HG03139 (cell line): ENCODE data around the gene CWH43.
A peak's percentile ranks its signal among the peaks of the same experiment; 100 is the strongest.
"Not testable (repeated sequence)": the region's sequence is repeated elsewhere in the genome, so short reads cannot be mapped to it uniquely, and the experiment has no call there.

Experiments used
- ATAC-seq: cut with Tn5 transposase; IDR thresholded peaks from one replicate; pipeline ENCODE4 v1.9.1; 2021; ENCODE audit not compliant: unreplicated experiment

The CWH43 gene

DNA sequence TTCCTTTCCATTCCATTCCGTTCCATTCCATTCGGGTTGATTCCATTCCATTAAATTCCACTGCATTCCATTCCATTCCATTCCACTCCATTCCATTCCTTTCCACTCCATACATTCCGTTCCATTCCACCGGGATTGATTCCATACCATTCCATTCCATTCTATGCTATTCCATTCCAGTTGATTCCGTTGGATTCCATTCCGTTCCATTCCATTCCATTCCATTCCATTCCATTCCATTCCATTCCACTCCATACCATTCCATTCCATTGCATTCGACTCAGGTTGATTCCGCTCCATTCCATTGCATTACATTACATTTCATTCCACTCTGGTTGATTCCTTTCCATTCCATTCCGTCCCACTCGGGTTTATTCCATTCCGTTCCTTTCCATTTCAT is 110.1 kb downstream of the CWH43 start:
- ATAC-seq = not testable (repeated sequence)

DNA sequence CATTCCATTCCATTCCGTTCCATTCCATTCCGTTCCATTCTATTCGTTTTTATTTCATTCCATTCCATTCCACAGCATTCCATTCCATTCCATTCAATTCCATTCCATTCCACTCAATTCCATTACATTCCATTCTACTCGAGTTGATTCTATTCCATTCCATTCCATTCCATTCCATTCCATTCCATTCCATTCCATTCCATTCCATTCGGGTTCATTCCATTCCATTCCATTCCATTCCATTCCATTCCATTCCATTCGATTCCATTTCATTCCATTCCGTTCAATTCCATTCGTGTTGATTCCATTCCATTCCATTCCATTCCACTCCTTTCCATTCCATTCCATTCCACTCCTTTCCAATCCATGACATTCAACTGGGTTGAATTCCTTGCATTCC is 110.6 kb downstream of the CWH43 start:
- ATAC-seq = not testable (repeated sequence)

DNA sequence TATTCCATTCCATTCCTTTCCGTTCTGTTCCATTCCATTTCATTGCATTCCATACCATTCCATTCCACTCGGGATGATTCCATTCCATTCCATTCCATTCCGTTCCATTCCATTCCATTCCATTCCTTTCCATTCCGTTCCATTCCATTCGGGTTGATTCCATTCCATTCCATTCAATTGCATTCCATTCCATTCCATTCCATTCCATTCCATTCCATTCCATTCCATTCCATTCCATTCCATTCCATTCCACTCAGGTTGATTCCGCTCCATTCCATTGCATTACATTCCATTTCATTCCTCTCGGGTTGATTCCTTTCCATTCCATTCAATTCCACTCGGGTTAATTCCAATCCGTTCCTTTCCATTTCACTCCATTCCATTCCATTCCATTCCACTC is 111.0 kb downstream of the CWH43 start:
- not testable (repeated sequence) for ATAC-seq

DNA sequence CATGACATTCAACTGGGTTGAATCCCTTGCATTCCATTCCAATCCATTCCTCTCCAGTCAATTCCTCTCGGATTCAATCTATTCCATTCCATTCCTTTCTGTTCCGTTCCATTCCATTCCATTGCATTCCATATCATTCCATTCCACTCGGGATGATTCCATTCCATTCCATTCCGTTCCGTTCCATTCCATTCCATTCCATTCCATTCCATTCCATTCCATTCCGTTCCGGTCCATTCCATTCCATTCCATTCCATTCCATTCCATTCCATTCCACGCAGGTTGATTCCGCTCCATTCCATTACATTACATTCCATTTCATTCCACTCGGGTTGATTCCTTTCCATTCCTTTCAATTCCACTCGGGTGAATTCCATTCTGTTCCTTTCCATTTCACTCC is 111.4 kb downstream of the CWH43 start:
- not testable (repeated sequence) for ATAC-seq

DNA sequence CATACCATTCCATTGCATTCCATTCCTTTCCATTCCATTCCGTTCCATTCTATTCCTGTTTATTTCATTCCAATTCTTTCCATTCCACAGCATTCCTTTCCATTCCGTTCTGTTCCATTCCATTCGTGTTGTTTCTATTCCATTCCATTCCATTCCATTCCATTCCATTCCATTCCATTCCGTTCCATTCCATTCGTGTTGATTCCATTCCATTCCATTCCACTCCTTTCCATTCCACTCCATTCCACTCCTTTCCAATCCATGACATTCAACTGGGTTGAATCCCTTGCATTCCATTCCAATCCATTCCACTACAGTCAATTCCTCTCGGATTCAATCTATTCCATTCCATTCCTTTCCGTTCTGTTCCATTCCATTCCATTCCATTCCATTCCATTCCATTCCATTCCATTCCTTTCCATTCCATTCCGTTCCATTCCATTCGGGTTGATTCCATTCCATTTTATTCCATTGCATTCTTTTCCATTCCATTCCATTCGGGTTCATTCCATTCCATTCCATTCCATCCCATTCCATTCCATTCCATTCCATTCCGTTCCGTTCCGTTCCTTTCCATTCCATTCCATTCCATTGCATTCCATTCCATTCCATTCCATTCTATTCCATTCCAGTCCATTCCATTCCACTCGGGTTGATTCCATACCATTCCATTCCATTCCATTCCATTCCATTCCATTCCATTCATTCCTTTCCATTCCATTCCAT is 112.1 kb downstream of the CWH43 start:
- ATAC-seq = not testable (repeated sequence)

DNA sequence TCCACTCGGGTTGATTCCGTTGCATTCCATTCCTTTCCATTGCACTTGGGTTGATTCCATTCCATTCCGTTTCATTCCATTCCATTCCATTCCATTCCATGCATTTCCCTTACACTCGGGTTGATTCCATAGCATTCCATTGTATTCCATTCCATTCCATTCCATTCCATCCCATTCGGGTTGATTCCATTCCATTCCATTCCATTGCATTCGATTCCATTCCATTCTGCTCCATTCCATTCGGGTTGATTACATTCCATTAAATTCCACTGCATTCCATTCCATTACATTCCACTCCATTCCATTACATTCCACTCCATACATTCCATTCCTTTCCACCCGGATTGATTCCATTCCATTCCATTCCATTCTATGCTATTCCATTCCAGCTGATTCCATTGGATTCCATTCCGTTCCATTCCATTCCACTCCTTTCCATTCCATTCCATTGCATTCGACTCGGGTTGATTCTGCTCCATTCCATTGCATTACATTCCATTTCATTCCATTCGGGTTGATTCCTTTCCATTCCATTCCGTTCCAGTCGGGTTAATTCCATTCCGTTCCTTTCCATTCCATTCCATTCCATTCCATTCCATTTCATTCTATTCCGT is 113.9 kb downstream of the CWH43 start:
- ATAC-seq = not testable (repeated sequence)

DNA sequence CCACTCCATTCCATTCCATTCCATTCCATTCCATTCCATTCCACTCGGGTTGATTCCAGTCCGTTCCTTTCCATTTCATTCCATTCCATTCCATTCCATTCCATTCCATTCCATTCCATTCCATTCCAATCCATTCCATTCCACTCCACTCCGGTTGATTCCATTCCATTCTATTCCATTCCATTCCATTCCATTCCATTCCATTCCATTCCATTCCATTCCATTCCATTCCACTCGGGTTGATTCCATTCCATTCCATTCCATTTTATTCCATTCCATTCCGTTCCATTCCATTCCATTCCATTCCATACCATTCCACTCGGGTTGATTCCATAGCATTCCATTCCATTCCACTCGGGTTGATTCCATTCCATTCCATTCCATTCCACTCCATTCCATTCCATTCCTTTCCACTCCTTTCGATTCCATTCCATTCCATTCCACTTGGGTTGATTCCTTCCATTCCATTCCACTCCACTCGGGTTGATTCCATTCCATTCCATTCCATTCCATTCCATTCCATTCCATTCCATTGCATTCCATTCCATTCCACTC is 116.3 kb downstream of the CWH43 start:
- peak; percentile 29 for ATAC-seq

DNA sequence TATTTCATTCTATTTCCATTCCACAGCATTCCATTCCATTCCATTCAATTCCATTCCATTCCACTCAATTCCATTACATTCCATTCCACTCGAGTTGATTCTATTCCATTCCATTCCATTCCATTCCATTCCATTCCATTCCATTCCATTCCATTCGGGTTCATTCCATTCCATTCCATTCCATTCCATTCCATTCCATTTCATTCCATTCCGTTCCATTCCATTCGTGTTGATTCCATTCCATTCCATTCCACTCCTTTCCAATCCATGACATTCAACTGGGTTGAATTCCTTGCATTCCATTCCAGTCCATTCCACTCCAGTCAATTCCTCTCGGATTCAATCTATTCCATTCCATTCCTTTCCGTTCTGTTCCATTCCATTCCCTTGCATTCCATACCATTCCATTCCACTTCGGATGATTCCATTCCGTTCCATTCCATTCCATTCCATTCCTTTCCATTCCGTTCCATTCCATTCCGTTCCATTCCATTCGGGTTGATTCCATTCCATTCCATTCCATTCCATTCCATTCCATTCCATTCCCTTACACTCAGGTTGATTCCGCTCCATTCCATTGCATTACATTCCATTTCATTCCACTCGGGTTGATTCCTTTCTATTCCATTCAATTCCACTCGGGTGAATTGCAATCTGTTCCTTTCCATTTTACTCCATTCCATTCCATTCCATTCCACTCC is 117.5 kb downstream of the CWH43 start:
- ATAC-seq = not testable (repeated sequence)

DNA sequence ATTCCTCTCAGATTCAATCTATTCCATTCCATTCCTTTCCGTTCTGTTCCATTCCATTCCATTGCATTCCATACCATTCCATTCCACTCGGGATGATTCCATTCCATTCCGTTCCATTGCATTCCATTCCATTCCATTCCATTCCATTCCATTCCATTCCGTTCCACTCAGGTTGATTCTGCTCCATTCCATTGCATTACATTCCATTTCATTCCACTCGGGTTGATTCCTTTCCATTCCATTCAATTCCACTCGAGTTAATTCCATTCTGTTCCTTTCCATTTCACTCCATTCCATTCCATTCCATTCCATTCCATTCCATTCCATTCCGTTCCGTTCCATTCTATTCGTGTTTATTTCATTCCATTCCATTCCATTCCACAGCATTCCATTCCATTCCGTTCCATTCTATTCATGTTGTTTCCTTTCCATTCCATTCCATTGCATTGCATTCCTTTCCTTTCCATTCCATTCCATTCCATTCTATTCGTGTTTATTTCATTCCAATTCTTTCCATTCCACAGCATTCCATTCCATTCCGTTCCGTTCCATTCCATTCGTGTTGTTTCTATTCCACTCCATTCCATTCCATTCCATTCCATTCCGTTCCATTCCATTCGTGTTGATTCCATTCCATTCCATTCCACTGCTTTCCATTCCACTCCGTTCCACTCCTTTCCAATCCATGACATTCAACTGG is 118.3 kb downstream of the CWH43 start:
- not testable (repeated sequence) for ATAC-seq

DNA sequence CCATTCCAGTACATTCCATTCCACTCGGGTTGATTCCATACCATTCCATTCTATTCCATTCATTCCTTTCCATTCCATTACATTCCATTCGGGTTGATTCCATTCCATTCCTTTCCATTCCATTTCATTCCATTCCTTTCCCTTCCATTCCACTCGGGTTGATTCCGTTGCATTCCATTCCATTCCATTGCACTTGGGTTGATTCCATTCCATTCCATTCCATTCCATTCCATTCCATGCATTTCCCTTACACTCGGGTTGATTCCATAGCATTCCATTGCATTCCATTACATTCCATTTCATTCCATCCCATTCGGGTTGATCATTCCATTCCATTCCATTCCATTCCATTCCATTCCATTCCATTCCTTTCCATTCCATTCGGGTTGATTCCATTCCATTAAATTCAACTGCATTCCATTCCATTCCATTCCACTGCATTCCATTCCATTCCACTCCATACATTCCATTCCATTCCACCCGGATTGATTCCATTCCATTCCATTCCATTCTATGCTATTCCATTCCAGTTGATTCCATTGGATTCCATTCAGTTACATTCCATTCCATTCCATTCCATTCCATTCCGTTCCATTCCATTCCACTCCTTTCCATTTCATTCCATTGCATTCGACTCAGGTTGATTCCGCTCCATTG is 119.3 kb downstream of the CWH43 start:
- not testable (repeated sequence) for ATAC-seq

DNA sequence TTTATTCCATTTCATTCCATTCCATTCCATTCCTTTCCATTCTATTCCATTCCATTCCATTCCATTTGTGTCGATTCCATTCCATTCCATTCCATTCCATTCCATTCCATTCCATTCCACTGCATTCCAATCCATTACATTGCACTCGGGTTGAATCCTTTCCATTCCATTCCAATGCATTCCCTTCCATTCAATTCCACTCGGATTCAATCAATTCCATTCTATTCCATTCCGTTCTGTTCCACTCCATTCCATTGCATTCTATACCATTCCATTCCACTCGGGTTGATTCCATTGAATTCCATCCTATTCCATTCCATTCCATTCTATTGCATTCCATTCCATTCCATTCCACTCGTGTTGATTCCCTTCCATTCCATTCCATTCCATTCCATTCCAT is 121.2 kb downstream of the CWH43 start:
- not testable (repeated sequence) for ATAC-seq

DNA sequence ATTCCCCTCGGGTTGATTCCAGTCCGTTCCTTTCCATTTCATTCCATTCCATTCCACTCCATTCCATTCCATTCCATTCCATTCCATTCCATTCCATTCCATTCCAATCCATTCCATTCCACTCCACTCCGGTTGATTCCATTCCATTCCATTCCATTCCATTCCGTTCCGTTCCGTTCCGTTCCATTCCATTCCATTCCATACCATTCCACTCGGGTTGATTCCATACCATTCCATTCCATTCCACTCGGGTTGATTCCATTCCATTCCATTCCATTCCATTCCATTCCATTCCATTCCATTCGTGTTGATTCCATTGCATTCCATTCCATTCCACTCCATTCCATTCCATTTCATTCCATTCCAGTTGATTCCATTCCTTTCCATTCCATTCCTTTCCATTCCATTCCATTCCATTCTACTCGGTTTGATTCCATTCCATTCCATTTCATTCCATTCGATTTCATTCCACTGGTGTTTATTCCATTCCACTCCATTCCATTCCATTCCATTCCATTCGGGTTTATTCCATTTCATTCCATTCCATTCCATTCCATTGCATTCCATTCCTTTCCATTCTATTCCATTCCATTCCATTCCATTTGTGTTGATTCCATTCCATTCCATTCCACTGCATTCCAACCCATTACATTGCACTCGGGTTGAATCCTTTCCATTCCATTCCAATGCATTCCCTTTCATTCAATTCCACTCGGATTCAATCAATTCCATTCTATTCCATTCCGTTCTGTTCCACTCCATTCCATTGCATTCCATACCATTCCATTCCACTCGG is 122.3 kb downstream of the CWH43 start:
- ATAC-seq = peak; percentile 31

DNA sequence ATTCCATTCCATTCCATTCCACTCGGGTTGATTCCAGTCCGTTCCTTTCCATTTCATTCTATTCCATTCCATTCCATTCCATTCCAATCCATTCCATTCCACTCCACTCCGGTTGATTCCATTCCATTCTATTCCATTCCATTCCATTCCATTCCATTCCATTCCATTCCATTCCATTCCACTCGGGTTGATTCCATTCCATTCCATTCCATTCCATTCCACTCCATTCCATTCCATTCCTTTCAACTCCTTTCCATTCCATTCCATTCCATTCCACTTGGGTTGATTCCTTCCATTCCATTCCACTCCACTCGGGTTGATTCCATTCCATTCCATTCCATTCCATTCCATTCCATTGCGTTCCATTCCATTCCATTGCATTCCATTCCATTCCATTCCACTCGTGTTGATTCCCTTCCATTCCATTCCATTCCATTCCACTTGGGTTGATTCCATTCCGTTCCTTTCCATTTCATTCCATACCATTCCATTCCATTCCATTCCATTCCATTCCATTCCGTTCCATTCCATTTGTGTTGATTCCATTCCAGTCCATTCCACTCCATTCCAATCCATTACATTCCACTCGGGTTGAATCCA is 123.6 kb downstream of the CWH43 start:
- not testable (repeated sequence) for ATAC-seq

DNA sequence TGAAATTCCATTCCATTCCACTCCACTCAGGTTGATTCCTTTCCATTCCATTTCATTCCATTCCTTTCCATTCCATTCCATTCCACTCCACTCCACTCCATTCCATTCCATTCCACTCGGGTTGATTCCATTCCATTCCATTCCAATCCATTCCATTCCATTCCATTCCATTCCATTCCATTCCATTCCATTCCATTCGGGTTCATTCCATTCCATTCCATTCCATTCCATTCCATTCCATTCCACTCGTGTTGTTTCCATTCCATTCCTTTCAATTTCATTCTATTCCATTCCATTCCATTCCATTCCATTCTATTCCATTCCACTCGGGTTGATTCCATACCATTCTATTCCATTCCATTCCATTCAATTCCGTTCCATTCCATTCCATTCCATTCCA is 124.5 kb downstream of the CWH43 start:
- peak; percentile 48 for ATAC-seq
